ENCODE data around the gene TEX2.

TEX2 gene

DNA sequence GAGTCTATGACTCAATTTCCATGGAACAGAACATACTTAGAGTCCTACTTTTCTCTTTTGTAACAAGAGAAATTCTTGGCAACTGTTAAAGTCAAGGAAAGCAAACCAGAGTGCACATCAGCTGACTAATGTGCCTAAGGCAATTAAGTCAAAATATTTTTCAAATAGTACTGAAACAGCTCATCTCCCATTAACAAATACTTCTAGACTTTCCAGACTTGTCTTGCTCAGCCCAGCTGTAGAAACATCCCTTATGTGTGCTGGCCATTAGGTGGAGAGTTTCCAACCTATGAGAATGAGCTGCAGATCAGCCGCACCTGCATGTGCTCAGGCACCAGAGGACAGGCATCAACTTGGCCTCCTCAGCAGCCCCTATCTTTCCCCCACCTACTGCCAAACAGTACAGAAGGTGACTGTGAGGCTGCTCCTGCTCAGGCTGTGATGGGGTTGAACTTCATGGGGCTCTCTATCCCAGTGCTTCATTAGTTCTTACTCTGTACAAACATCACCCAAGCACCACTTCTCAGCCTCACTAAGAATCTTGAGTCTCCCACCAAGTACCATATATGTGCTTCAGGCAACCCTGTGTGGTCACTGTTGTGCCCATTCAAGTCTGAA, 32.2 kb downstream of the TEX2 start:
- no peaks in the 10 kb centered on the region for H3K4me1 ChIP-seq (ENCODE audit: low read length)
- no peak overlapping the region for H3K4me2 ChIP-seq (ENCODE audit: low read length)
- H3K79me2 ChIP-seq (ENCODE audit: low read length), result no peaks in the 10 kb centered on the region
- no peaks in the 10 kb centered on the region for H3K9me3 ChIP-seq (ENCODE audit: insufficient read depth, low read length)
- 0 out of 2 replicates have a peak, but pooled peaks cover 3% of the 10 kb centered on the region for H4K20me1 ChIP-seq (ENCODE audit: insufficient read depth, low read length)
- H3K9ac ChIP-seq (ENCODE audit: low read length), result no peak overlapping the region
- no peak overlapping the region for H2AFZ ChIP-seq (ENCODE audit: low read depth, low read length)
- H3K36me3 ChIP-seq (replicated peaks; ENCODE audit: low read depth, low read length), result no peaks in the 10 kb centered on the region
- no peak for TF ChIP-seq EZH2phosphoT487 (IDR thresholded peaks at IDR 0.05; ENCODE audit: low read depth)
- TF ChIP-seq, protein P1, sequence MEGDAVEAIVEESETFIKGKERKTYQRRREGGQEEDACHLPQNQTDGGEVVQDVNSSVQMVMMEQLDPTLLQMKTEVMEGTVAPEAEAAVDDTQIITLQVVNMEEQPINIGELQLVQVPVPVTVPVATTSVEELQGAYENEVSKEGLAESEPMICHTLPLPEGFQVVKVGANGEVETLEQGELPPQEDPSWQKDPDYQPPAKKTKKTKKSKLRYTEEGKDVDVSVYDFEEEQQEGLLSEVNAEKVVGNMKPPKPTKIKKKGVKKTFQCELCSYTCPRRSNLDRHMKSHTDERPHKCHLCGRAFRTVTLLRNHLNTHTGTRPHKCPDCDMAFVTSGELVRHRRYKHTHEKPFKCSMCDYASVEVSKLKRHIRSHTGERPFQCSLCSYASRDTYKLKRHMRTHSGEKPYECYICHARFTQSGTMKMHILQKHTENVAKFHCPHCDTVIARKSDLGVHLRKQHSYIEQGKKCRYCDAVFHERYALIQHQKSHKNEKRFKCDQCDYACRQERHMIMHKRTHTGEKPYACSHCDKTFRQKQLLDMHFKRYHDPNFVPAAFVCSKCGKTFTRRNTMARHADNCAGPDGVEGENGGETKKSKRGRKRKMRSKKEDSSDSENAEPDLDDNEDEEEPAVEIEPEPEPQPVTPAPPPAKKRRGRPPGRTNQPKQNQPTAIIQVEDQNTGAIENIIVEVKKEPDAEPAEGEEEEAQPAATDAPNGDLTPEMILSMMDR (IDR thresholded peaks at IDR 0.05; ENCODE audit: low read depth, low read length), result no peak
- no peak overlapping the region for H3K4me3 ChIP-seq (ENCODE audit: low read length)
- H3K27ac ChIP-seq (ENCODE audit: low read length), result no peak overlapping the region
- no peaks in the 10 kb centered on the region for H3K27me3 ChIP-seq (ENCODE audit: low read depth, low read length)

DNA sequence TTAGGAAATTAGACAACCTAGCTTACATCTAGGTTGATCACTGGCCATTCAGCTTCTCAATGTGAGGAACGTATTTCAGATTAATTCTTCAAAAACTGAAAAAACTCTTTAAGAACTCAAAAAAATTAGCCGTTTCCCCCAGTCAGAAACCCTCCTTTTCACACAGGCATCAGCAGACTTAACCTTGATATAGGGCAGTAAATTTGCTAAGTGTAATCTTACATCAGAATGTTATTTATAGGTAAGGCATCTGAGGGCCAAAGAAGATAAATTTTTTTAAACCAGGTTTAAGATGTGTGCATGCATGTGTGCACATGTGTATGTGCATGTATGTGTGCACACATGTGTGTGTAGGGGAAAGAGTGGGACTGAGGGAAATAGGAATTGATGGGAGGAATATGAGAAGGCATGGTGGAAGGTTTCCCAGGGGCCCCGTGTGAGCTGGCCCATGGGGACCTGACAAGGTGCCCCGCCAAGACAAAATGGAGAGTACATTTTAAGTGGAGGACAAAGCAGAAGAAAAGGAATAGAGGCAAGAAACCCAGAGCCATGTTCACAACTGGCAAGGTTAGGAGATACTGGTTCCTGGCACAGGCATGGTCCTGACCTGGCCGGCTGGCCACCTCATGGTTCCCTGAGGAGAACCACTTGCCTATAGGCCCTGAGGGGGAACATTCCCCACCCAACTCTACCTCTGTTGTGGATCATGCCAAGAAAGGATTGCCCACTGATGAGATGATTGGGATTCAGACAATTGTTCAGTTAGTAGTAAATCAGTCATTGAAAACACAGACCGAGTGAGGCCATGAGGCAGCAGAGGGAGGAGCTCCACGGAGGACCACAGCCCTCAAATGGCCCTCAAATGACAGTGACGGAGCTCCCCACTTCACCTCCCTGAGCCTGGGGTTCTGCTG, 33.0 kb downstream of the TEX2 start:
- TF ChIP-seq, protein P1 (IDR thresholded peaks at IDR 0.05; ENCODE audit: low read depth, low read length), result no peak
- TF ChIP-seq EZH2phosphoT487 (IDR thresholded peaks at IDR 0.05; ENCODE audit: low read depth), result no peak
- Histone ChIP-seq H3K4me3 (ENCODE audit: low read length) (no peak overlapping the region), H2AFZ (ENCODE audit: low read depth, low read length) (no peak overlapping the region), H3K36me3 (replicated peaks; ENCODE audit: low read depth, low read length) (no peaks in the 10 kb centered on the region), H3K27ac (ENCODE audit: low read length) (no peak overlapping the region), H3K9ac (ENCODE audit: low read length) (no peak overlapping the region), H3K27me3 (ENCODE audit: low read depth, low read length) (no peaks in the 10 kb centered on the region), H3K4me1 (ENCODE audit: low read length) (no peaks in the 10 kb centered on the region), H3K4me2 (ENCODE audit: low read length) (no peak overlapping the region), H3K79me2 (ENCODE audit: low read length) (no peaks in the 10 kb centered on the region), H4K20me1 (ENCODE audit: insufficient read depth, low read length) (0 out of 2 replicates have a peak, but pooled peaks cover 3% of the 10 kb centered on the region), H3K9me3 (ENCODE audit: insufficient read depth, low read length) (no peaks in the 10 kb centered on the region)

DNA sequence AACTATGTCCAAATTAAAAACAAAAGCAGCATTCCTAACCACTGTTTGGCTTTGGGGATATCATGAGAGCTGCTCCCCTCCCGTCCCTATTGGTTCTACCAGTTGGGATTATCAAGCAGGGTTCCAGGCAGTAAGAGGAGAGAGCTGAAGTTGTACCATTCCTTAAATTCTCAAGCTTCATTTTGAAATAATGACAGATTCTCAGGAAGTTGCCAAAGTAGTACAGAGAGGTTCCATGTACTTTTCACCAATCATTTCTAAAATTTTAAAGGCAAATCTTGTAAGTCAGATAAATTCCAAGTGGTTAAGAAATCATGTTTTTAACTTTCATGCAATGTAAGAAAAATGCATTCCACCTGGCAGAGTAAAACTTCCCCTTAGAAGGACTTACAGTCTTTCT, 36.9 kb downstream of the TEX2 start:
- H3K4me1 ChIP-seq (ENCODE audit: low read length), result no peaks in the 10 kb centered on the region
- no peaks in the 10 kb centered on the region for H3K36me3 ChIP-seq (replicated peaks; ENCODE audit: low read depth, low read length)
- TF ChIP-seq EZH2phosphoT487 (IDR thresholded peaks at IDR 0.05; ENCODE audit: low read depth), result no peak
- TF ChIP-seq, protein P1 (IDR thresholded peaks at IDR 0.05; ENCODE audit: low read depth, low read length), result no peak
- H3K9me3 ChIP-seq (ENCODE audit: insufficient read depth, low read length), result no peaks in the 10 kb centered on the region
- no peak overlapping the region for H2AFZ ChIP-seq (ENCODE audit: low read depth, low read length)
- H3K4me3 ChIP-seq (ENCODE audit: low read length), result no peak overlapping the region
- H4K20me1 ChIP-seq (ENCODE audit: insufficient read depth, low read length), result 0 out of 2 replicates have a peak, but pooled peaks cover under 1% of the 10 kb centered on the region
- no peak overlapping the region for H3K27ac ChIP-seq (ENCODE audit: low read length)
- no peaks in the 10 kb centered on the region for H3K79me2 ChIP-seq (ENCODE audit: low read length)
- H3K9ac ChIP-seq (ENCODE audit: low read length), result no peak overlapping the region
- no peaks in the 10 kb centered on the region for H3K27me3 ChIP-seq (ENCODE audit: low read depth, low read length)
- no peak overlapping the region for H3K4me2 ChIP-seq (ENCODE audit: low read length)

DNA sequence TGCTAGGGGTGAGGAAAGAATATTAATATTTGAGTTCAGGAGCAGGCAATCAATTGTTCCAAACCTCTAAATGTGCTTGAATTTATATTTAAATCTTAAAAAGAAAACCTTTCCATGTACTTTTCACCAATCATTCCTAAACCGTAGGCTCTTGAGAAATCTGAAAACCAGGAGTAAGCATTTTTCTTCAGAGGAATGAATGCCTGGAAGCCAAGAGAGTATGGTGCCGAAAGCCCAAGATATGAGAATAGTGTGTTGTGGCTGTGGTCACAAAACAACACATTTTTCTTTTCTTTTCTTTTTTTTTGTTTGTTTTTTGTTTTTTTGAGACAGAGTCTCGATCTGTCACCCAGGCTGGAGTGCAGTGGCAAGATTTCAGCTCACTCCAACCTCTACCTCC, 37.6 kb downstream of the TEX2 start:
- Histone ChIP-seq H3K4me1 (ENCODE audit: low read length) (no peaks in the 10 kb centered on the region), H4K20me1 (ENCODE audit: insufficient read depth, low read length) (no peaks in the 10 kb centered on the region), H3K27ac (ENCODE audit: low read length) (no peak overlapping the region), H3K27me3 (ENCODE audit: low read depth, low read length) (no peaks in the 10 kb centered on the region), H3K9ac (ENCODE audit: low read length) (no peak overlapping the region), H3K4me2 (ENCODE audit: low read length) (no peak overlapping the region), H2AFZ (ENCODE audit: low read depth, low read length) (no peak overlapping the region), H3K9me3 (ENCODE audit: insufficient read depth, low read length) (no peaks in the 10 kb centered on the region), H3K36me3 (replicated peaks; ENCODE audit: low read depth, low read length) (no peaks in the 10 kb centered on the region), H3K79me2 (ENCODE audit: low read length) (no peaks in the 10 kb centered on the region), H3K4me3 (ENCODE audit: low read length) (no peak overlapping the region)
- TF ChIP-seq, protein P1 (IDR thresholded peaks at IDR 0.05; ENCODE audit: low read depth, low read length), result no peak
- no peak for TF ChIP-seq EZH2phosphoT487 (IDR thresholded peaks at IDR 0.05; ENCODE audit: low read depth)

Data from OCI-LY3 (cell line).